HG03354 (cell line): Measurements from ENCODE around the gene SLC35B2.
A peak's percentile ranks its signal among the peaks of the same experiment; 100 is the strongest.

Source experiments
- ATAC-seq: cut with Tn5 transposase; IDR thresholded peaks from one replicate; pipeline ENCODE4 v1.9.1; 2021; ENCODE audit warnings: mild to moderate bottlenecking; ENCODE audit not compliant: unreplicated experiment, poor library complexity, severe bottlenecking

SLC35B2 gene

GRCh38 chr6:44255871-44256774 lies 1.2 kb downstream of the SLC35B2 start:
- no peak for ATAC-seq

GRCh38 chr6:44255105-44255808 lies 2.1 kb downstream of the SLC35B2 start:
- ATAC-seq = no peak

GRCh38 chr6:44254191-44255104 lies 2.9 kb downstream of the SLC35B2 start:
- ATAC-seq = no peak

DNA sequence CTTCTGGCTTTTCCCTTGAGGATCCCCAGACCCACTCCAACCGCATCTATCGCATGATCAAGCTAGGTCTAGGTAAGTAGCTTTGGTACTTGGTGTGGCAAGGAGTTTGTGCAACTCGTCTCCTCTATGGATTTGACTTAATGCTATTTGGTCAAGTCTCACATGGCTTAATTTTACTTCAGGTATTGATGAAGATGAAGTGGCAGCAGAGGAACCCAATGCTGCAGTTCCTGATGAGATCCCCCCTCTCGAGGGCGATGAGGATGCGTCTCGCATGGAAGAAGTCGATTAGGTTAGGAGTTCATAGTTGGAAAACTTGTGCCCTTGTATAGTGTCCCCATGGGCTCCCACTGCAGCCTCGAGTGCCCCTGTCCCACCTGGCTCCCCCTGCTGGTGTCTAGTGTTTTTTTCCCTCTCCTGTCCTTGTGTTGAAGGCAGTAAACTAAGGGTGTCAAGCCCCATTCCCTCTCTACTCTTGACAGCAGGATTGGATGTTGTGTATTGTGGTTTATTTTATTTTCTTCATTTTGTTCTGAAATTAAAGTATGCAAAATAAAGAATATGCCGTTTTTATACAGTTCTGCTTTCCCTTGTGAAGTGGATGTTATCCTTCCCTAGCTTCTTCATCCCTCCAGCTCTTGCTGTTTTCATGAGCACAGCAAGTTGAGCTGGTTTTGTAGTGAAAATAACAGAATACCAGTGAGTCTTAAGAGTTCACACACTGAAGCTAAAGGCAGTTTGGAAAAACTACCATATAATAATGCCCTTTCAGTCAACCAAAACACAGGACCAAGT lies 3.8 kb downstream of the SLC35B2 start:
- no peak for ATAC-seq

GRCh38 chr6:44251576-44252524 lies 5.5 kb downstream of the SLC35B2 start:
- ATAC-seq = no peak

- ATAC-seq = no peak
Measured at GRCh38 chr6:44250718-44251123, 6.6 kb downstream of the SLC35B2 start.

GRCh38 chr6:44250067-44250717 lies 7.1 kb downstream of the SLC35B2 start:
- no peak for ATAC-seq

DNA sequence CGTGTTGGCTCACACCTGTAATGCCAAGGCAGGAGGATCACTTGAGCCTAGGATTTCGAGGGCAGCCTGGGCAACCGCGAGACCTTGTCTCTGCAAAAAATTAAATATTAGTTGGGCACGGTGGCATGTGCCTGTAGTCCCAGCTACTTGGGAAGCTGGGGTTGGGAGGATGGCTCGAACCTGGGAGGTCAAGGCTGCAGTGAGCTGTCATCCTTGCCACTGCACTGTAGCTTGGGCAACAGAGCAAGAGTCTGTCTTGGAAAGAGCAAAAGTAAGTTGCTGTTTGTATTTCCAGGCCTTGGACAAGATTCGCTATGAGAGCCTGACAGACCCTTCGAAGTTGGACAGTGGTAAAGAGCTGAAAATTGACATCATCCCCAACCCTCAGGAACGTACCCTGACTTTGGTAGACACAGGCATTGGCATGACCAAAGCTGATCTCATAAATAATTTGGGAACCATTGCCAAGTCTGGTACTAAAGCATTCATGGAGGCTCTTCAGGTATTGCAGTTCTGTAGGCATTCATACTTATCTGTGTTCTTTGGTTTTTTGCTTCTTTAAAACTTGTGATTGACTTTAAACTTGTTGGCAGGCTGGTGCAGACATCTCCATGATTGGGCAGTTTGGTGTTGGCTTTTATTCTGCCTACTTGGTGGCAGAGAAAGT lies 8.1 kb downstream of the SLC35B2 start:
- ATAC-seq = no peak

- ATAC-seq = no peak
Measured at GRCh38 chr6:44248579-44248978, 8.7 kb downstream of the SLC35B2 start.

GRCh38 chr6:44247338-44248302 lies 9.7 kb downstream of the SLC35B2 start:
- ATAC-seq = peak; percentile 45

DNA sequence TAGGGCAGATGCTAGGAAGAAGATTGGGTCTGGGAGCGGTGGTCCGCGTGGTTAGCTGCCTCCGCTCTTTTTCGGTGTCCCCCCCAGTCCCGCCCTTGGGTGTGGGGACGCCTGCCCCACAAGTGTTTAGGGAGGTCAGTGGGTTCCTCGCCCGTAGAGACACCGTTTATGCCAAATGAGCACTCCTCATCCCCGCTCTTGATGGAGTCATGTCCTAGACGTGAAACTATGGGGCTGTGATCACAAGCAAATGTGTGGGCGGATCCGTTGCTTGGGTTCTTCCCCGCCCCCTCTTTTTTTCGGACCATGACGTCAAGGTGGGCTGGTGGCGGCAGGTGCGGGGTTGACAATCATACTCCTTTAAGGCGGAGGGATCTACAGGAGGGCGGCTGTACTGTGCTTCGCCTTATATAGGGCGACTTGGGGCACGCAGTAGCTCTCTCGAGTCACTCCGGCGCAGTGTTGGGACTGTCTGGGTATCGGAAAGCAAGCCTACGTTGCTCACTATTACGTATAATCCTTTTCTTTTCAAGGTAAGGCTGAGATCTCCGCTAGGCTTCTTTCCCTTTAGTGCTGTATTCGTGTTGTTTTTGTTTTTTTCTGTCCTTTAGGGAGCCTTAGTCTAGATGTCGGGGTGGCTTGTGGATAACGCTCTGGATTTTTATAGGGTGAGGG lies 10.5 kb downstream of the SLC35B2 start, which contains the start of gene HSP90AB1:
Gene HSP90AB1 (plus strand): TSS at position 439 of the 675 bp plus-strand sequence. CDS start 1,529 bp downstream, outside the sequence.
- peak; percentile 77 for ATAC-seq

DNA sequence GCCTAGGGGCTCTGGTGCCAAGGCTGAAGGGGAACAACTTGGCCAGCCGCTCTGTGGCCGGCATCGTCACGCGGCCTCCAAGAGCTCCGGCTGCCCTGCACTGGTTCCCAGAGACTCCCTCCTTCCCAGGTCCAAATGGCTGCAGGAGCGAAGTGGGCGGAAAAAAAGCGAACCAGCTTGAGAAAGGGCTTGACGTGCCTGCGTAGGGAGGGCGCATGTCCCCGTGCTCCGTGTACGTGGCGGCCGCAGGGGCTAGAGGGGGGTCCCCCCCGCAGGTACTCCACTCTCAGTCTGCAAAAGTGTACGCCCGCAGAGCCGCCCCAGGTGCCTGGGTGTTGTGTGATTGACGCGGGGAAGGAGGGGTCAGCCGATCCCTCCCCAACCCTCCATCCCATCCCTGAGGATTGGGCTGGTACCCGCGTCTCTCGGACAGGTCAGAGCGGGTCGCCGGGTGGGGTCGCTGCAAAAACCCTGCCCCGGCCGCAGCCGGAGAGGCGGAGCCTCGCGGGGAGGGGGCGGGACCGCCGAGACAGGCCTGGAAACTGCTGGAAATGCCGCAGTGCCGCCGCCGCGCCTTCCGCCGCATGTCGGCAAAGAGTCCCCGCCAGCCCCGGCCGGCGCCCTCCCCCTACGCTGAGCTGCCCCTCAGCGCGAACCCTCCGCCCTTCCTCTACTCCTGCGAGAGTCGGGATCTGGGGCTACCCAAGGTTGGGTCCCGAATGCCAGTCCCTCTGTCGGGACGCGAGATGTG lies 11.2 kb downstream of the SLC35B2 start:
- ATAC-seq = peak; percentile 48

- ATAC-seq = no peak
Measured at GRCh38 chr6:44245391-44245911, 11.9 kb downstream of the SLC35B2 start.

DNA sequence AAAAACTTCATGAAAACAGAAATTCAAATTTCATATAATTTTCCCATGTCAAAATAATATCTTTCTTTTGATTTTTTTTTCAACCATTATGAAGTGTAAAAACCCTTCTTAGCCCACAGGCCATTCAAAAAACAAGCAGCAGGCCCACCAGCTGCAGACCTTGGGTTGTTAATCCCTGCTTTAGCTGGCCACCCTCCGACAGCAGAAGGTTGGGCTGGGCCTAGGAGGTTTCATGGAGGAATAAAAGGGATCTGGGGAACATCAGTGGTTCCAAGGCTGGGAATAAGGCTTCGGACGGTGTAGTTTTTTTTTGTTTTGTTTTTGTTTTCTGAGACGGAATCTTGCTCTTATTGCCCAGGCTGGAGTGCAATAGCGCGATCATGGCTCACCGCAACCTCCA lies 14.0 kb downstream of the SLC35B2 start:
- no peak for ATAC-seq
